Stimulated activated CD4-positive, alpha-beta T cell treated with anti-CD3 and anti-CD28 coated beads, Interleukin-15, amount 100 ng/mL, for 48 hours (primary cell): ENCODE data around the gene TNS1.

ENCODE experiments used
- DNase-seq, 2 donors: peaks; one replicate each; pipeline ENCODE4 v3.0.0-alpha.2; 2020; ENCODE audit warnings: low read depth in 2 of 2

The TNS1 gene

GRCh38 chr2:217930761-217931563 lies 71.8 kb downstream of the TNS1 start:
- DNase-seq = no peak

GRCh38 chr2:217929757-217930707 lies 72.8 kb downstream of the TNS1 start:
- DNase-seq = no peak

GRCh38 chr2:217929272-217929671 lies 73.5 kb downstream of the TNS1 start:
- no peak for DNase-seq

- no peak for DNase-seq
Observed at GRCh38 chr2:217928324-217929181, 74.2 kb downstream of the TNS1 start.

- DNase-seq = no peak
Observed at GRCh38 chr2:217927601-217928323, 75.0 kb downstream of the TNS1 start.

- DNase-seq = no peak
Observed at GRCh38 chr2:217926801-217927200, 76.0 kb downstream of the TNS1 start.

GRCh38 chr2:217924346-217924901 lies 78.4 kb downstream of the TNS1 start:
- no peak for DNase-seq

GRCh38 chr2:217923007-217923686 lies 79.6 kb downstream of the TNS1 start:
- no peak for DNase-seq

GRCh38 chr2:217922101-217923006 lies 80.4 kb downstream of the TNS1 start:
- DNase-seq = no peak

- no peak for DNase-seq
Observed at GRCh38 chr2:217920879-217921603, 81.8 kb downstream of the TNS1 start.

GRCh38 chr2:217919781-217920351 lies 82.9 kb downstream of the TNS1 start:
- no peak for DNase-seq

- no peak for DNase-seq
Observed at GRCh38 chr2:217919204-217919603, 83.6 kb downstream of the TNS1 start.

GRCh38 chr2:217918308-217919024 lies 84.3 kb downstream of the TNS1 start:
- no peak for DNase-seq

- DNase-seq = no peak
Observed at GRCh38 chr2:217916504-217917254, 86.1 kb downstream of the TNS1 start.

GRCh38 chr2:217915706-217916105 lies 87.1 kb downstream of the TNS1 start:
- DNase-seq = no peak

GRCh38 chr2:217914878-217915277 lies 87.9 kb downstream of the TNS1 start:
- no peak for DNase-seq

GRCh38 chr2:217914078-217914477 lies 88.7 kb downstream of the TNS1 start:
- DNase-seq = no peak
